ENCODE results near the gene AP2A1.

Gene AP2A1

DNA sequence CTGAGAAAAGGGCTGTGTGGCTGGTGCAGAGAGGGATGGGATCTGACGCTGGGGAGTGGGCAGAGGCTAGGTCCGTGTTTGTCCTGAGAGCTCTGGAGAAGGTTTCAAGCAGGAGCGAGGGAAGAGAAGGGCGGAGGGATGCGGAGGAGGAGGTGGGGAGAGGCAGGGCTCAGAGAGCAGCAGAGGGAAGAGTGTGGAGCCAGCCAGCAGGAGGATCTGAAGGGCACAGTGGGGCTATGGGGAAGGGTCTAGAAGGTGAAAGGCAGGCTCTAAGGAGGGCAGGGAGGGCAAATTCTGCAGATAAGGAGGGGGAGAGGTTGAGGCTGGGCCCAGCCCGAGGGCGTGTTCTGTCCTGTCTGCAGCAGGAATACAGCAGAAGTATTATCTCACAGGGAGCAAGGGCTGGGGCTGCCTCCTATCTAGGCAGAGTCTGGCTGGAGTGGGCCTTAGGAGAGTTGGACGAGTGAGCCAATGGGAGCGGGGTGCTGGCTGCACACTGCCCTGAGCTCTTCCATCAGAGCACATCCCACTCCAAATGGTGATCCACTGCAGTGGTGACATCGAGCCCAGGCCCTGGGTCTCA lies 6.1 kb downstream of the AP2A1 start:
- TF ChIP-seq, protein P1, sequence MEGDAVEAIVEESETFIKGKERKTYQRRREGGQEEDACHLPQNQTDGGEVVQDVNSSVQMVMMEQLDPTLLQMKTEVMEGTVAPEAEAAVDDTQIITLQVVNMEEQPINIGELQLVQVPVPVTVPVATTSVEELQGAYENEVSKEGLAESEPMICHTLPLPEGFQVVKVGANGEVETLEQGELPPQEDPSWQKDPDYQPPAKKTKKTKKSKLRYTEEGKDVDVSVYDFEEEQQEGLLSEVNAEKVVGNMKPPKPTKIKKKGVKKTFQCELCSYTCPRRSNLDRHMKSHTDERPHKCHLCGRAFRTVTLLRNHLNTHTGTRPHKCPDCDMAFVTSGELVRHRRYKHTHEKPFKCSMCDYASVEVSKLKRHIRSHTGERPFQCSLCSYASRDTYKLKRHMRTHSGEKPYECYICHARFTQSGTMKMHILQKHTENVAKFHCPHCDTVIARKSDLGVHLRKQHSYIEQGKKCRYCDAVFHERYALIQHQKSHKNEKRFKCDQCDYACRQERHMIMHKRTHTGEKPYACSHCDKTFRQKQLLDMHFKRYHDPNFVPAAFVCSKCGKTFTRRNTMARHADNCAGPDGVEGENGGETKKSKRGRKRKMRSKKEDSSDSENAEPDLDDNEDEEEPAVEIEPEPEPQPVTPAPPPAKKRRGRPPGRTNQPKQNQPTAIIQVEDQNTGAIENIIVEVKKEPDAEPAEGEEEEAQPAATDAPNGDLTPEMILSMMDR (IDR thresholded peaks at IDR 0.05; ENCODE audit: low read depth, low read length, missing control alignments), result no peak
- DNase-seq (ENCODE audit: extremely low read depth, low read depth), result no peak
- H3K4me3 ChIP-seq (replicated peaks; ENCODE audit: low read depth, low read length), result no peak overlapping the region

DNA sequence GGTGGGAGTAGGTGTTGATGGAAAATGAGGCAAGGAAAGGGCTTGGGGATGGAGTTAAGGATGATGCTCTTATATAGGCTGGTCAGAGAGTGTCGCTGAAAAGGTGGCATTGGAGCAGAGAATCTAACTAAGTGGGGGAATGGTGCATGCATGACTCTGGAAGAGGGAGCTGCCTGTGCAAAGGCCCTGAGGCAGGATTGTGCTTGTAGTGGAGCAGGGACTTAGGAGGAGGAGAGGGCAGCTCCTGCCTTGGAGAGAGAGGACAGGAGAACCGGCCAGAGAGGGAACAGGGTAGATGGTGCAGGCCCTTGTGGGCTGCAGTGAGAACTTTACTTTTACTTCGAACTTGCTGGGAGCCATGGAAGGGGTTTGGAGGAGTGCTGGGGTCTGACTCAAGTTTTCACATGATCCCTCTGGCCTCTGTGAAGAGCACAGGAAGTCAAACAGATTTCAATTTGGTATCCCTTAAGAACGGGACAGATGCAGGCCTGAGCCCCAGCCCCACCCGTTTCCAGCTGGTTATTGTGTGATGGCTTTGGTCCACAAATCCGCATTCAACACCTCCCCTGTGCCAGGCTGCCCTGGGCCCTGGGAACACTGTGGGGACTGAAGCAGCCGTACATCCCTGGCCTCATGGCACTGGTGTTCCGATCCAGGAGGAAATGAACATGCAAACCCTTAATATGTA lies 7.0 kb downstream of the AP2A1 start:
- no peak overlapping the region for H3K4me3 ChIP-seq (replicated peaks; ENCODE audit: low read depth, low read length)
- DNase-seq (ENCODE audit: extremely low read depth, low read depth), result no peak
- TF ChIP-seq, protein P1 (IDR thresholded peaks at IDR 0.05; ENCODE audit: low read depth, low read length, missing control alignments), result no peak

DNA sequence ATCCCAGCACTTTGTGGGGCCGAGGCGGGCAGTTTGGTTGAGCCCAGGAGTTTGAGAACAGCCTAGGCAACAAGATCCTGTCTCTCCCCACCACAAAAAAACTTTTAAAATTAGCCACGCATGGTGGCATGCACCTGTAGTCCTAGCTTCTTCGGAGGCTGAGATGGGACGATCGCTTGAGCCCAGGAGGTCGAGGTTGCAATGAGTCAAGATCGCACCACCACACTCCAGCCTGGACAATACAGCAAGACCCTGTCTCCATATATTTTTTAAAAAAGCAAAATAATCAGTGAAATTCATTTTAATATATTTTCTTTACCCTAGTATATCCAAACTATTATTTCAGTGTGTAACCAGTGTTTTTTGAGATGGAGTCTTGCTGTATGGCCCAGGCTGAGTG lies 8.2 kb downstream of the AP2A1 start:
- H3K4me3 ChIP-seq (replicated peaks; ENCODE audit: low read depth, low read length), result no peak overlapping the region
- no peak for DNase-seq (ENCODE audit: extremely low read depth, low read depth)
- TF ChIP-seq, protein P1 (IDR thresholded peaks at IDR 0.05; ENCODE audit: low read depth, low read length, missing control alignments), result no peak

DNA sequence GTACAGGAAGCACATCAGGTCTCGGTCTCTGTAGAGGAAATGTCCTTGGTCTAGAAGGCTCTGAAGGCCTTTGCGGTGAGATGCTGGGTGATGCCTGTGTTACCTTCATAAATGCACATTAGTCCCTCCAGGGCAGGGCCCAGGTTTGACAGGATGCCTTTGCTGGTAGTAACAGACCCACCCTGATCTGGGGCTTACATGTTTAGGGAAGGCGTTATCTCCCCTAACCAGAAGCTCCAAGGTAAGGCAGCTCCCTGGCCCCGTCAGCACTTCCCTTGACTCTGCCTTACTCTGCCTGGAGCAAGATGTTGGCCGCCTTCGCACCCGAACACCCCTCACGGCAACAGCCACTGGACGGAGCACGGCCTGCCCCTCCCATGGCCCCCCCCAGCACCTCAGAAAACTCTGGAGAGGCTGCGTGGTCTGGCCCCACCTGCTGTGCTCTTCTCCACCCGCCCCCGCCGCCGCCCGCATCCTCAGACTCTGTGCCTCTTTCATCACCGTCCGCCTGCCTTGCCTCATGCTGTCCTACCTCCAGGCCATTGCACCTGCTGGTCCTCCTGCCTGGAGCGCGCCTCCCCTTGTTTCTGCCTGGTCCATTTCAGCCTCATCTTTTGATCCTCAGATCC lies 9.1 kb downstream of the AP2A1 start:
- no peak overlapping the region for H3K4me3 ChIP-seq (replicated peaks; ENCODE audit: low read depth, low read length)
- no peak for DNase-seq (ENCODE audit: extremely low read depth, low read depth)
- TF ChIP-seq, protein P1 (IDR thresholded peaks at IDR 0.05; ENCODE audit: low read depth, low read length, missing control alignments), result no peak

- TF ChIP-seq, protein P1 (IDR thresholded peaks at IDR 0.05; ENCODE audit: low read depth, low read length, missing control alignments), result no peak
- DNase-seq (ENCODE audit: extremely low read depth, low read depth), result no peak
- no peak overlapping the region for H3K4me3 ChIP-seq (replicated peaks; ENCODE audit: low read depth, low read length)
Observed at GRCh38 chr19:49776371-49776764, 9.6 kb downstream of the AP2A1 start.

DNA sequence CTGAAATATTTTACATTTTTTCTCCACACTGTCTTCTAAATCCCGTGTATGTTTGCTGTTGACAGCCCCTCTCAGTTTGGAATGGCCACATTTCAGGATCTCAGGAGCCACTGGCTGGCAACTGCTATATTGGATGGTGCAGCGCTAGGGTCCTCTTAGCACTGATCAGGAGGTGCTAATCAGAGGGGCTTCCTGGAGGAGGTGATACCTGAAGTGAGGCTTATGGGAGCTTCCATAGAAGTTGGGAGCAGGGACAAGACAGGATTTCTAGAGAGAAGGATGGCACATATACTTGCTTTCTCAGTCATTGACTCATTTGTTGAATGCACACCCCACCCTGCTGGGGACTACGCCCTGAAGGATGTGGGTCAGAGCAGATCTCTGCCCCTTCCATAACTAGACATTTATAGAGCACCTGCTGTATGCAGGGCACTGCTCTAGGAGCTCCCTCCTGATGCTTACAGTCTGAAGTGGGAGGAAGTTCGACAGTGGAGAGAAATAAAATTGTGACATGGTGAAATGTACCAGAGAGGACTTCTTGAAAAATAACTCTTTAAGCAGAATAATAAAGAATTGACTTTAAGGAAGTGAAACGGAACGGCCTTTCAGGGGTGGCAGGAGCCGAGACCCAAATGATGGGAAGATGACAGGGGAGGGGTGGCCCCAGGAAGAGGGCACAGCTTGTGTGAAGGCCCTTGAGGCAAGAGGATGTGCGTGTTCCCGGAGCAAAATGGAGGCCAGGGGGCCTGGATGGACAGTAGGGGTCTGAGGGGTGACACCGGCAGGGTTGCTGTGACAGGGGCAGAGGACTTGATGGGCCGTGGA lies 13.1 kb downstream of the AP2A1 start:
- H3K4me3 ChIP-seq (replicated peaks; ENCODE audit: low read depth, low read length), result no peak overlapping the region
- TF ChIP-seq, protein P1 (IDR thresholded peaks at IDR 0.05; ENCODE audit: low read depth, low read length, missing control alignments), result no peak
- no peak for DNase-seq (ENCODE audit: extremely low read depth, low read depth)

Measured in HFF-Myc (cell line).